NCI-H345 treated with DMSO at 0.1 percent for 48 hours (cell line): ENCODE results near the gene HILPDA.

Experiments used
- DNase-seq: peaks from one replicate; lab custom pipeline; 2025; ENCODE audit not compliant: unreplicated experiment; lab: John Stamatoyannopoulos, UW

Gene HILPDA

GRCh38 chr7:128455543-128456254, at the start of gene HILPDA:
HILPDA (plus strand) TSS chr7:128455878; CDS start chr7:128457269, 1,391 bp downstream.
- peak; percentile 80 for DNase-seq

GRCh38 chr7:128406314-128407232, 49.1 kb upstream of the HILPDA start:
- no peak for DNase-seq

- DNase-seq: no peak
These were observed 48.5 kb upstream of the HILPDA start for GRCh38 chr7:128407233-128407589.

- DNase-seq: no peak
These were observed 47.6 kb upstream of the HILPDA start for GRCh38 chr7:128407751-128408708.

GRCh38 chr7:128408709-128409595, 46.7 kb upstream of the HILPDA start:
- no peak for DNase-seq

- peak; percentile 50 for DNase-seq
These were observed 45.9 kb upstream of the HILPDA start, which contains the start of gene IMPDH1 for GRCh38 chr7:128409596-128410450. IMPDH1 (minus strand) TSS chr7:128409982; CDS start chr7:128409901, 81 bp downstream.

- no peak for DNase-seq
These were observed 45.3 kb upstream of the HILPDA start for GRCh38 chr7:128410451-128410753.

GRCh38 chr7:128415217-128415785, 40.4 kb upstream of the HILPDA start:
- DNase-seq: no peak

- DNase-seq: no peak
These were observed 38.6 kb upstream of the HILPDA start for GRCh38 chr7:128417071-128417470.

GRCh38 chr7:128419257-128419656, 36.4 kb upstream of the HILPDA start:
- DNase-seq: no peak

GRCh38 chr7:128420773-128421172, 34.9 kb upstream of the HILPDA start:
- DNase-seq: no peak

GRCh38 chr7:128421384-128421783, 34.3 kb upstream of the HILPDA start:
- no peak for DNase-seq

GRCh38 chr7:128422037-128422436, 33.6 kb upstream of the HILPDA start:
- DNase-seq: no peak

- DNase-seq: no peak
These were observed 32.8 kb upstream of the HILPDA start for GRCh38 chr7:128422842-128423241.

GRCh38 chr7:128424686-128425275, 30.9 kb upstream of the HILPDA start:
- no peak for DNase-seq

- peak; percentile 24 for DNase-seq
These were observed 29.8 kb upstream of the HILPDA start for GRCh38 chr7:128425850-128426249.

GRCh38 chr7:128427289-128427891, 28.3 kb upstream of the HILPDA start:
- DNase-seq: peak; percentile 41

- no peak for DNase-seq
These were observed 25.5 kb upstream of the HILPDA start for GRCh38 chr7:128430207-128430606.
